HepG2 (cell line): ENCODE results near the gene S100A11. TPM values are rescaled to one million over a fixed set of nuclear protein-coding genes. Genes with fewer than 3 reads are reported as not detected.

Experiments used
- ATAC-seq: fragments of 200-7000 bp; cut with Tn5 transposase; 3 replicates; pipeline ENCODE4 v1.9.1; 2020; ENCODE audit warnings: mild to moderate bottlenecking, moderate library complexity
- BruUV-seq: library from RNA; stranded (reverse); fragments of 400-500 nt; replicated peaks from 2 replicates; lab custom pipeline; 2021; lab: Mats Ljungman, UMichigan
- CTCF ChIA-PET: fragments of 300-600 bp; formaldehyde crosslinking; extraction: SDS; loops from one replicate; lab custom pipeline; 2021; ENCODE audit warnings: low total read pairs, inconsistent platforms, low intra/inter-chr PET ratio; lab: Yijun Ruan, JAX
- POLR2A ChIA-PET: fragments of 350-600 bp; sonication (Branson Sonifier 250); formaldehyde crosslinking; loops from one replicate; lab custom pipeline; 2020; ENCODE audit warnings: antibody characterized with exemption, inconsistent platforms; lab: Yijun Ruan, JAX
- DNase-seq: peaks from one replicate; pipeline ENCODE4 v3.0.0-alpha.2; 2015; ENCODE audit warnings: low spot score
- FAIRE-seq: peaks from 3 replicates; lab custom pipeline; 2011; peaks lifted over from hg19 to GRCh38; lab: Jason Lieb, UNC
- H2AFZ ChIP-seq: one replicate; pipeline ENCODE4 v1.6.1; 2011; ENCODE audit warnings: low read length, inconsistent platforms
- H3K27ac ChIP-seq: fragments of 300-600 bp; 3 replicates; pipeline ENCODE4 v1.8.0; 2011; ENCODE audit warnings: mixed run types, mild to moderate bottlenecking, mixed read lengths, low read length, inconsistent platforms; ENCODE audit not compliant: insufficient read depth; ENCODE audit errors: extremely low read length
- H3K27me3 ChIP-seq, 2 experiments: fragments of 200-600 bp in 1 of 2; 2 replicates in 1 of 2; 3 replicates in 1 of 2; pipeline versions ENCODE4 v1.6.0 to v1.8.0; 2011; ENCODE audit warnings: low read length in 2 of 2, mild to moderate bottlenecking in 2 of 2, moderate library complexity in 2 of 2, inconsistent platforms in 1 of 2; ENCODE audit not compliant: insufficient read depth in 2 of 2, control insufficient read depth in 1 of 2
- H3K36me3 ChIP-seq, 2 experiments: fragments of 200-600 bp in 1 of 2; replicated peaks in 1 of 2; 2 replicates in 1 of 2; 3 replicates in 1 of 2; pipeline versions ENCODE4 v1.5.1 to v1.8.0; 2011; ENCODE audit warnings: low read length in 2 of 2, inconsistent platforms in 1 of 2; ENCODE audit not compliant: insufficient read depth in 2 of 2, control insufficient read depth in 1 of 2
- H3K4me1 ChIP-seq: 2 replicates; pipeline ENCODE4 v1.5.1; 2012; ENCODE audit warnings: low read length, inconsistent platforms; ENCODE audit not compliant: insufficient read depth
- H3K4me2 ChIP-seq: 2 replicates; pipeline ENCODE4 v1.6.0; 2011; ENCODE audit warnings: low read depth, low read length, inconsistent platforms
- H3K4me3 ChIP-seq, 3 experiments: fragments of 200-600 bp in 1 of 3; sonication (generic), shearing (Covaris generic) in 1 of 3; replicated peaks in 1 of 3; 2 replicates each; pipeline ENCODE4 v1.5.1; 2011 to 2016; ENCODE audit warnings: low read length in 3 of 3, inconsistent platforms in 2 of 3, low read depth in 2 of 3, mild to moderate bottlenecking in 2 of 3, control low read depth in 1 of 3, mixed read lengths in 1 of 3; ENCODE audit not compliant: insufficient read depth in 1 of 3
- H3K79me2 ChIP-seq: one replicate; pipeline ENCODE4 v1.6.1; 2011; ENCODE audit warnings: low read length, inconsistent platforms; ENCODE audit not compliant: insufficient read depth
- H3K9ac ChIP-seq: 2 replicates; pipeline ENCODE4 v1.6.0; 2011; ENCODE audit warnings: mild to moderate bottlenecking, low read depth, low read length, inconsistent platforms; ENCODE audit not compliant: insufficient read depth
- H3K9me3 ChIP-seq: 2 replicates; pipeline ENCODE4 v1.5.1; 2012; ENCODE audit warnings: mild to moderate bottlenecking, low read length
- H4K20me1 ChIP-seq: 2 replicates; pipeline ENCODE4 v1.6.0; 2011; ENCODE audit warnings: inconsistent platforms, mild to moderate bottlenecking, low read length, moderate library complexity; ENCODE audit not compliant: insufficient read depth
- MLXIP ChIP-seq: sonication (generic); formaldehyde crosslinking; IDR thresholded peaks from 2 replicates; pipeline ENCODE4 v1.9.0; 2021; ENCODE audit warnings: missing genetic modification reagents, borderline replicate concordance
- MTF1 ChIP-seq: sonication (generic); formaldehyde crosslinking; IDR thresholded peaks from 2 replicates; pipeline ENCODE4 v1.5.0; 2020; ENCODE audit warnings: missing genetic modification reagents
- RXRB ChIP-seq: IDR thresholded peaks from 2 replicates; pipeline ENCODE4 v1.6.1; 2016; ENCODE audit warnings: borderline replicate concordance, missing genetic modification reagents, missing compliant biosample characterization
- SRY ChIP-seq: sonication (generic); formaldehyde crosslinking; IDR thresholded peaks from 2 replicates; pipeline ENCODE4 v1.8.0; 2022; ENCODE audit warnings: mild to moderate bottlenecking, missing genetic modification reagents
- SSRP1 ChIP-seq: IDR thresholded peaks from 2 replicates; pipeline ENCODE4 v1.6.1; 2016; ENCODE audit warnings: control low read depth
- STAG1 ChIP-seq: sonication (generic); formaldehyde crosslinking; IDR thresholded peaks from 2 replicates; pipeline ENCODE4 v1.4.0; 2020; ENCODE audit warnings: missing genetic modification reagents
- ZNF281 ChIP-seq: sonication (generic); formaldehyde crosslinking; IDR thresholded peaks from 2 replicates; pipeline ENCODE4 v1.4.0; 2020; ENCODE audit warnings: missing genetic modification reagents, borderline replicate concordance
- ZNF33B ChIP-seq: sonication (generic); formaldehyde crosslinking; IDR thresholded peaks from 2 replicates; pipeline ENCODE4 v1.5.1; 2020; ENCODE audit warnings: mild to moderate bottlenecking, missing genetic modification reagents
- ZNF597 ChIP-seq: sonication (generic); formaldehyde crosslinking; IDR thresholded peaks from 2 replicates; pipeline ENCODE4 v1.5.0; 2020; ENCODE audit warnings: missing genetic modification reagents
- ZNF619 ChIP-seq: sonication (generic); formaldehyde crosslinking; IDR thresholded peaks from 2 replicates; pipeline ENCODE4 v1.4.0; 2020; ENCODE audit warnings: mild to moderate bottlenecking, missing genetic modification reagents
- ZNF800 ChIP-seq: sonication (generic); formaldehyde crosslinking; IDR thresholded peaks from 2 replicates; pipeline ENCODE4 v1.4.0; 2020; ENCODE audit warnings: missing genetic modification reagents
- WGBS: methylation state at CpG from one replicate; pipeline ENCODE4 v1.1.6; 2017; ENCODE audit warnings: low lambda C conversion rate; 5-methylcytosine and 5-hydroxymethylcytosine counted together
- in situ Hi-C: cut with HindIII; loops from 2 replicates; pipeline ENCODE4 v1.10.0; 2017; ENCODE audit warnings: low pct_unique_long_range_greater_than_20kb; ENCODE audit not compliant: extremely low pct_ligation_motif_present
- intact Hi-C: fragments of 100-400 bp; cut with micrococcal nuclease; formaldehyde crosslinking; loops from one replicate; pipeline ENCODE4 v1.10.0; 2022; ENCODE audit not compliant: unreplicated experiment
- polyA plus RNA-seq, 8 experiments: library from polyadenylated mRNA; depleted of rRNA in 3 of 8; stranded (reverse) in 7 of 8; unstranded in 1 of 8; fragments of >200 nt; fragmentation: Illumina TruSeq in 4 of 8; extraction: Trizol in 4 of 8; gene quantifications; 2 replicates each; pipeline versions ENCODE4 v1.2.1 to v1.2.3, GENCODE V29; 2011 to 2016; ENCODE audit warnings: low read depth in 4 of 8, missing spikeins in 1 of 8, mixed read lengths in 1 of 8; ENCODE audit not compliant: insufficient read depth in 1 of 8
- total RNA-seq, 5 experiments: library from RNA; depleted of rRNA; stranded (reverse); fragments of >200 nt; fragmentation: Illumina TruSeq; extraction: Trizol; gene quantifications; 2 replicates each; pipeline ENCODE4 v1.2.3, GENCODE V29; 2016; ENCODE audit warnings: low read depth in 1 of 5

The S100A11 gene
- total and polyA plus RNA-seq, 2 of the 13 experiments (the other 11 are each of a cell fraction or from before 2014, with no cell fraction given) = 6.6 to 34.4 TPM

- TF ChIP-seq ZNF800 (CRISPR knock-in tag) (no peak), ZNF33B (no peak), ZNF597 (CRISPR knock-in tag) (no peak), MLXIP (CRISPR knock-in tag) (no peak)
Observed at GRCh38 chr1:152005360-152005912, 31.4 kb downstream of the S100A11 start (continued).

- no TSS peak for BruUV-seq
- no peak overlapping the region for H3K27ac ChIP-seq
- H3K9ac ChIP-seq = no peak overlapping the region
- H3K4me3 ChIP-seq = no peak overlapping the region
- H3K4me2 ChIP-seq = no peak overlapping the region
- CTCF ChIA-PET = interaction anchor here (5.6 to 6.2 kb wide), 2 partner anchors 35 to 70 kb away, joined by 33 to 48 read pairs; no protein-coding TSS in a partner anchor
- intact Hi-C loops (no loop called here), in situ Hi-C loops (no loop called here)
- 0% methylated on average over 2 of the region's 4 CpGs for WGBS
- H3K9me3 ChIP-seq = no peaks in the 10 kb centered on the region
- ATAC-seq (peak; percentile 85), DNase-seq (no peak), FAIRE-seq (no peak)
- no peaks in the 10 kb centered on the region for H3K36me3 ChIP-seq
- POLR2A ChIA-PET = no interaction called here
- H3K4me1 ChIP-seq = peaks cover 11% of the 10 kb centered on the region
- no peaks in the 10 kb centered on the region for H4K20me1 ChIP-seq
- no peak overlapping the region for H2AFZ ChIP-seq
- H3K27me3 ChIP-seq = peaks cover 0 to 5% of the 10 kb centered on the region in 2 experiments; a peak in 2 of 5 replicates
- H3K79me2 ChIP-seq = no peaks in the 10 kb centered on the region
- TF ChIP-seq SRY (CRISPR knock-in tag) (no peak), STAG1 (CRISPR knock-in tag) (peak; percentile 26; the same call in 1 of the 2 replicates), ZNF619 (CRISPR knock-in tag) (no peak), SSRP1 (CRISPR knock-in tag) (no peak), MTF1 (CRISPR knock-in tag) (no peak), RXRB (CRISPR knock-in tag) (no peak), ZNF281 (CRISPR knock-in tag) (no peak)
Observed at GRCh38 chr1:152003846-152004442, 32.9 kb downstream of the S100A11 start.
